Type B pancreatic cell (in vitro differentiated cells): Measurements from ENCODE around the gene P2RX1. TPM values are rescaled to one million over a fixed set of nuclear protein-coding genes. Genes with fewer than 3 reads are reported as not detected.
"Not testable (repeated sequence)": the region's sequence is repeated elsewhere in the genome, so short reads cannot be mapped to it uniquely, and the experiment has no call there.

Experiments used
- DNase-seq: peaks from one replicate; pipeline ENCODE4 v3.0.0; 2021; ENCODE audit warnings: mixed read lengths; ENCODE audit not compliant: unreplicated experiment; ENCODE audit errors: extremely low spot score
- H3K27ac Mint-ChIP-seq: 2 replicates; pipeline ENCODE4 v1.8.0; 2021; ENCODE audit warnings: mild to moderate bottlenecking, mixed read lengths
- H3K27me3 Mint-ChIP-seq: 2 replicates; pipeline ENCODE4 v1.8.0; 2021; ENCODE audit warnings: mixed read lengths
- H3K36me3 Mint-ChIP-seq: 2 replicates; pipeline ENCODE4 v1.8.0; 2021; ENCODE audit warnings: mixed read lengths
- H3K4me1 Mint-ChIP-seq: one replicate; pipeline ENCODE4 v1.8.0; 2021; ENCODE audit warnings: mixed read lengths; ENCODE audit not compliant: unreplicated experiment
- H3K4me3 Mint-ChIP-seq: 2 replicates; pipeline ENCODE4 v1.8.0; 2021; ENCODE audit warnings: mild to moderate bottlenecking, mixed read lengths
- H3K9me3 Mint-ChIP-seq: 2 replicates; pipeline ENCODE4 v1.8.0; 2021; ENCODE audit warnings: mixed read lengths
- CTCF ChIP-seq: fragments of 200-600 bp; sonication (generic); conservative IDR thresholded peaks from 2 replicates; pipeline ENCODE4 v1.5.0; 2021; ENCODE audit warnings: antibody characterized with exemption, mild to moderate bottlenecking
- total RNA-seq: library from RNA; stranded (reverse); gene quantifications from 2 replicates; pipeline ENCODE4 v1.2.1, GENCODE V29; 2021; ENCODE audit warnings: low replicate concordance

The P2RX1 gene
- total RNA-seq, 1 donor from 2014 or later = not detected

DNA sequence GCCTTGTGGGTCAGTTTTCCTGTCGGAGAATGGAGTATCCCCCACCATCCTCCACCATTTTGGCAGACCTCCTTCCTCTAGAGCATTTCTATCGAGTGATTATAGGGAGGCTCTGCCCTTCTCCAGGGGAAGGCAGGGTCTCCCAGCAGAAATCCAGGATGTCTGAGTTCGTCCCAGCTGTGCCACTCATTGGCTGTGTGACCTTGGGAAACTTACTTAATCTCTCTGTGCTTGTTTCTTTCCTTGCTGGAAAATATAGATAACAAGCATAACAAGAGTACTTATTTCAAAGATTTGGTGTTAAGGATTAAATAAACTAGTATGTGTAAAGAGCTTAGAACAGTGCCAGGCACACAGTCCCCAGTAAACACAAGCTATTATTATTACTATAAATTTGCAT is 33.2 kb upstream of the P2RX1 start:
- no peak for DNase-seq
- no peaks in the 10 kb centered on the region for H3K27me3 Mint-ChIP-seq
- H3K27ac Mint-ChIP-seq = no peak overlapping the region
- H3K36me3 Mint-ChIP-seq = no peaks in the 10 kb centered on the region
- no peak for TF ChIP-seq CTCF
- H3K9me3 Mint-ChIP-seq = no peaks in the 10 kb centered on the region
- no peaks in the 10 kb centered on the region for H3K4me1 Mint-ChIP-seq
- H3K4me3 Mint-ChIP-seq = no peak overlapping the region

DNA sequence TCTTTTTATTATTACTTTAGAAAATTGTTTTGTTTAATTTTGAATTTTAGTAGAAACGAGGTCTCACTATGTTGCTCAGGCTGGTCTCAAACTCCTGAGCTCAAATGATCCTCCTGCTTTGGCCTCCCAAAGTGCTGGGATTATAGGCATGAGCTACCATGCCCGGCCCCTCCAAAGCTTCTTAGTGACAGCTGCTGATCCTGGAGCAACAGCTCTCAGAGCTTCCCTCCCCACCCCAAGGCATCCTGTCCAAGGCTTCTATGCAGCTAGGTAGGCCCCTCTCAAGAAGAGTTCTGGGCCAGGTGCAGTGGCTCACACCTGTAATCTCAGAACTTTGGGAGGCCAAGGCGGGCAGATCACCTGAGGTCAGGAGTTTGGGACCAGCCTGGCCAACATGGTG is 32.3 kb upstream of the P2RX1 start:
- H3K4me1 Mint-ChIP-seq, DNase-seq, H3K4me3 Mint-ChIP-seq, H3K27ac Mint-ChIP-seq, H3K36me3 Mint-ChIP-seq, H3K9me3 Mint-ChIP-seq, H3K27me3 Mint-ChIP-seq: not testable (repeated sequence)

- Mint-ChIP-seq H3K4me1 (peaks cover 6% of the 10 kb centered on the region), H3K9me3 (no peaks in the 10 kb centered on the region), H3K27ac (no peak overlapping the region), H3K36me3 (no peaks in the 10 kb centered on the region), H3K27me3 (peaks cover 4% of the 10 kb centered on the region), H3K4me3 (no peak overlapping the region)
- no peak for DNase-seq
- no peak for TF ChIP-seq CTCF
These were observed 31.1 kb upstream of the P2RX1 start for GRCh38 chr17:3947318-3947810.

- H3K4me1 Mint-ChIP-seq = peaks cover 6% of the 10 kb centered on the region
- H3K36me3 Mint-ChIP-seq = no peaks in the 10 kb centered on the region
- no peak overlapping the region for H3K4me3 Mint-ChIP-seq
These were observed 30.5 kb upstream of the P2RX1 start for GRCh38 chr17:3946711-3947235.

GRCh38 chr17:3944485-3945388 is 28.5 kb upstream of the P2RX1 start:
- H3K27me3 Mint-ChIP-seq = peaks cover 4% of the 10 kb centered on the region
- peaks cover 3% of the 10 kb centered on the region for H3K36me3 Mint-ChIP-seq
- no peaks in the 10 kb centered on the region for H3K9me3 Mint-ChIP-seq
- TF ChIP-seq CTCF = no peak
- DNase-seq = peak; percentile 89
- H3K4me3 Mint-ChIP-seq = peak overlapping the region; percentile 33
- H3K4me1 Mint-ChIP-seq = peaks cover 6% of the 10 kb centered on the region
- H3K27ac Mint-ChIP-seq = no peak overlapping the region

More at GRCh38 chr17:3946711-3947235, 30.5 kb upstream of the P2RX1 start:
- peaks cover 4% of the 10 kb centered on the region for H3K27me3 Mint-ChIP-seq
- no peak for TF ChIP-seq CTCF
- H3K27ac Mint-ChIP-seq = no peak overlapping the region
- no peak for DNase-seq
- no peaks in the 10 kb centered on the region for H3K9me3 Mint-ChIP-seq

DNA sequence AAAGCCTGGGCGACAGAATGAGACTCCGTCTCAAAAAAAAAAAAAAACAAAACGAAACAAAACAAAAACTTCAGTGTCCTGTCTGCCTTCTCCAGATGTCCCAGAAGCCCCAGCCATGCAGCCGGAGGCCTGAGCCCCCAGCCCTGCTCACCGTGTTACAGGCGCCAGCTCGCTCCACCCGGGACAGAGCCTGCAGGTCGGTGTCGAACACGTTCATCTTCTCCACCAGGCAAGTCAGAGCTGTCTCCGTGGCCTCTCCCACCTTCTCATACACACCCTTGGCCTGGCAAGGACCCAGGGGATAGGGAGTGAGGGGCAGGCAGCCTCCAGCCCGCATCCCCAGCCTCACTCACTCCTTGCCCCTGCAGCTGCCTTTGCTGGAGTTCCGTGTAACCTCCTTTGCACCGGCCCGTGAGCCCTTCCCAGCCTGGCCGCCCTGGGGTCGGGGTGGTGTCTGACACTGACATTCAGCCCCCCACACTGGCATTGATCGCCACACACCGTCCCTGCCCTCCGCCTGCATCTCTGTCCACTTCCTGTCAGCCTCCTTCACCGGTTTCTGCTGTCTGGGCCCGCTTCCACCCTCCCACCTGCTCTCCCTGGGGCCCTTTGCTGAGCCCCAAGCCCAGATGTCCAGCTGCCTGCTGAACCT is 27.1 kb upstream of the P2RX1 start:
- Mint-ChIP-seq H3K4me1 (peaks cover 6% of the 10 kb centered on the region), H3K4me3 (no peak overlapping the region), H3K9me3 (no peaks in the 10 kb centered on the region), H3K27ac (no peak overlapping the region), H3K36me3 (peaks cover 3% of the 10 kb centered on the region), H3K27me3 (peaks cover 4% of the 10 kb centered on the region)
- TF ChIP-seq CTCF = no peak
- no peak for DNase-seq
